K562 (cell line): Measurements from ENCODE around the gene THADA. TPM values are rescaled to one million over a fixed set of nuclear protein-coding genes. Genes with fewer than 3 reads are reported as not detected.

Experiments
- CBX3 ChIP-seq, 2 experiments: IDR thresholded peaks; 1 replicate in 1 of 2; 2 replicates in 1 of 2; pipeline ENCODE4 v1.6.1; 2012; ENCODE audit warnings: inconsistent platforms in 2 of 2, low read length in 2 of 2, borderline replicate concordance in 1 of 2, control low read depth in 1 of 2
- ETV1 ChIP-seq: fragments of 450-650 bp; conservative IDR thresholded peaks from 2 replicates; pipeline ENCODE4 v1.6.1; 2016; ENCODE audit warnings: missing genetic modification characterization, control low read depth, low read depth, missing compliant biosample characterization
- LCOR ChIP-seq: sonication (generic); formaldehyde crosslinking; IDR thresholded peaks from 2 replicates; pipeline ENCODE4 v1.8.0; 2022; ENCODE audit warnings: mild to moderate bottlenecking, missing genetic modification reagents
- NELFE ChIP-seq: IDR thresholded peaks from 2 replicates; pipeline ENCODE4 v1.6.1; 2011; ENCODE audit warnings: mild to moderate bottlenecking; ENCODE audit not compliant: insufficient read depth, insufficient read length
- RAD21 ChIP-seq, 2 experiments: fragments of 250-450 bp in 1 of 2; fragments of 450-650 bp in 1 of 2; sonication (Bioruptor Pico) in 1 of 2; formaldehyde crosslinking in 1 of 2; IDR thresholded peaks in 1 of 2; conservative IDR thresholded peaks in 1 of 2; 2 replicates each; pipeline versions ENCODE4 v1.4.0 to v1.8.0; 2020 to 2022; ENCODE audit warnings: mild to moderate bottlenecking in 2 of 2, moderate library complexity in 1 of 2
- SRSF3 ChIP-seq: fragments of 200-400 bp; formaldehyde crosslinking; IDR thresholded peaks from 2 replicates; pipeline ENCODE4 v1.6.1; 2016; ENCODE audit warnings: mild to moderate bottlenecking, low read length, moderate library complexity; ENCODE audit not compliant: insufficient read depth
- TEAD4 ChIP-seq, 2 experiments: sonication (generic) in 1 of 2; formaldehyde crosslinking in 1 of 2; IDR thresholded peaks; 2 replicates each; pipeline versions ENCODE4 v1.6.1 to v1.8.0; 2012 to 2022; ENCODE audit warnings: borderline replicate concordance in 1 of 2, inconsistent platforms in 1 of 2, low read length in 1 of 2, mild to moderate bottlenecking in 1 of 2, missing genetic modification reagents in 1 of 2
- ZKSCAN3 ChIP-seq: fragments of 250-450 bp; sonication (Bioruptor Pico); IDR thresholded peaks from 2 replicates; pipeline ENCODE4 v1.4.0; 2020
- ZNF436 ChIP-seq: fragments of 250-450, 450-650 bp; sonication (Bioruptor Pico); formaldehyde crosslinking; IDR thresholded peaks from 2 replicates; pipeline ENCODE4 v1.7.0; 2020; ENCODE audit warnings: mild to moderate bottlenecking
- polyA plus RNA-seq, 8 experiments: library from polyadenylated mRNA; depleted of rRNA in 4 of 8; stranded (reverse) in 5 of 8; unstranded in 3 of 8; fragments of >200 nt; fragmentation: Nextera tagmentation in 2 of 8; fragmentation: Illumina TruSeq in 1 of 8; extraction: Ambion mirVana in 2 of 8; extraction: Trizol in 1 of 8; gene quantifications; 2 replicates each; pipeline versions ENCODE4 v1.2.1 to v1.2.3, GENCODE V29; 2011 to 2014; ENCODE audit warnings: inconsistent platforms in 1 of 8, missing spikeins in 1 of 8
- total RNA-seq, 7 experiments: library from RNA; depleted of rRNA in 6 of 7; stranded (reverse); fragments of >200 nt in 6 of 7; fragmentation: Illumina TruSeq in 2 of 7; extraction: Trizol in 2 of 7; gene quantifications; 2 replicates each; pipeline versions ENCODE4 v1.2.1 to v1.2.3, GENCODE V29; 2011 to 2021; ENCODE audit warnings: low replicate concordance in 1 of 7
- TF ChIP-seq, protein P1 (sequence below): sonication (generic); formaldehyde crosslinking; IDR thresholded peaks from 2 replicates; pipeline ENCODE4 v1.8.1; 2023; ENCODE audit warnings: mild to moderate bottlenecking, missing genetic modification reagents

THADA gene
- total and polyA plus RNA-seq, 9 of the 15 experiments (the other 6 are each of a cell fraction or from before 2014, with no cell fraction given): 17.8 to 34.7 (median 31.9) TPM

- TF ChIP-seq NELFE (no peak), RAD21 (CRISPR knock-in tag; conservative IDR thresholded peaks at IDR 0.05 in 1 of 2, IDR thresholded peaks at IDR 0.05 in 1 of 2) (peak; percentile 61 to 74), SRSF3 (no peak), CBX3 (IDR thresholded peaks at IDR 0.05; ENCODE audit: borderline replicate concordance in 1 of 2, low read length in 2 of 2) (no peak), LCOR (CRISPR knock-in tag) (no peak), TEAD4 (IDR thresholded peaks at IDR 0.05; ENCODE audit: low read length) (peak; percentile 27; the same call in 1 of the 2 replicates), TEAD4 (CRISPR knock-in tag; IDR thresholded peaks at IDR 0.05; ENCODE audit: borderline replicate concordance) (no peak), ZKSCAN3 (no peak), ZNF436 (CRISPR knock-in tag) (no peak), ETV1 (no peak)
- TF ChIP-seq, protein P1, sequence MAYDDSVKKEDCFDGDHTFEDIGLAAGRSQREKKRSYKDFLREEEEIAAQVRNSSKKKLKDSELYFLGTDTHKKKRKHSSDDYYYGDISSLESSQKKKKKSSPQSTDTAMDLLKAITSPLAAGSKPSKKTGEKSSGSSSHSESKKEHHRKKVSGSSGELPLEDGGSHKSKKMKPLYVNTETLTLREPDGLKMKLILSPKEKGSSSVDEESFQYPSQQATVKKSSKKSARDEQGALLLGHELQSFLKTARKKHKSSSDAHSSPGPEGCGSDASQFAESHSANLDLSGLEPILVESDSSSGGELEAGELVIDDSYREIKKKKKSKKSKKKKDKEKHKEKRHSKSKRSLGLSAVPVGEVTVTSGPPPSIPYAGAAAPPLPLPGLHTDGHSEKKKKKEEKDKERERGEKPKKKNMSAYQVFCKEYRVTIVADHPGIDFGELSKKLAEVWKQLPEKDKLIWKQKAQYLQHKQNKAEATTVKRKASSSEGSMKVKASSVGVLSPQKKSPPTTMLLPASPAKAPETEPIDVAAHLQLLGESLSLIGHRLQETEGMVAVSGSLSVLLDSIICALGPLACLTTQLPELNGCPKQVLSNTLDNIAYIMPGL (CRISPR knock-in tag): no peak
These were observed 53.4 kb downstream of the THADA start (continued) for GRCh38 chr2:43542285-43542933.
